GM20000 (cell line): Measurements from ENCODE around the gene QSER1.

ENCODE experiments used
- DNase-seq: peaks from one replicate; pipeline ENCODE4 v3.0.0; 2012; ENCODE audit warnings: low spot score
- TF ChIP-seq, protein P1 (sequence below): IDR thresholded peaks from 2 replicates; pipeline ENCODE4 v1.5.1; 2012; ENCODE audit warnings: mild to moderate bottlenecking, control low read depth; ENCODE audit errors: extremely low read depth, missing control alignments

The QSER1 gene

DNA sequence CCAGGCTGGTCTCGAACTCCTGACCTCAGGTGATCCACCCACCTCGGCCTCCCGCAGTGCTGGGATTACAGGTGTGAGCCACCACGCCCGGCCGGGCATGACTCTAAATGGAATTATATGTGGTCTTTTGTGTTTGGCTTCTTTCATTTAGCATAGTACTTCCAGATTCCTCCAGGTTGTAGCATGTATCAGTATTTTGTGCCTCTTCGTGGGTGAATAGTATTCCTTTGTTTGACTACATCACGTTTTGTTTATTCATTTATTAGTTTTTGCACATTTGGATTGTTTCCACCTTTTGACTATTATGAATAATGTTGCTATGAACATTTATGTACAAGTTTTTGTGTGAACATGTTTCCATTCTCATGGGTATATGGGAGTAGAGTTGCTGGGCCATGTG lies 24.4 kb downstream of the QSER1 start:
- DNase-seq = no peak
- TF ChIP-seq, protein P1, sequence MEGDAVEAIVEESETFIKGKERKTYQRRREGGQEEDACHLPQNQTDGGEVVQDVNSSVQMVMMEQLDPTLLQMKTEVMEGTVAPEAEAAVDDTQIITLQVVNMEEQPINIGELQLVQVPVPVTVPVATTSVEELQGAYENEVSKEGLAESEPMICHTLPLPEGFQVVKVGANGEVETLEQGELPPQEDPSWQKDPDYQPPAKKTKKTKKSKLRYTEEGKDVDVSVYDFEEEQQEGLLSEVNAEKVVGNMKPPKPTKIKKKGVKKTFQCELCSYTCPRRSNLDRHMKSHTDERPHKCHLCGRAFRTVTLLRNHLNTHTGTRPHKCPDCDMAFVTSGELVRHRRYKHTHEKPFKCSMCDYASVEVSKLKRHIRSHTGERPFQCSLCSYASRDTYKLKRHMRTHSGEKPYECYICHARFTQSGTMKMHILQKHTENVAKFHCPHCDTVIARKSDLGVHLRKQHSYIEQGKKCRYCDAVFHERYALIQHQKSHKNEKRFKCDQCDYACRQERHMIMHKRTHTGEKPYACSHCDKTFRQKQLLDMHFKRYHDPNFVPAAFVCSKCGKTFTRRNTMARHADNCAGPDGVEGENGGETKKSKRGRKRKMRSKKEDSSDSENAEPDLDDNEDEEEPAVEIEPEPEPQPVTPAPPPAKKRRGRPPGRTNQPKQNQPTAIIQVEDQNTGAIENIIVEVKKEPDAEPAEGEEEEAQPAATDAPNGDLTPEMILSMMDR = no peak

DNA sequence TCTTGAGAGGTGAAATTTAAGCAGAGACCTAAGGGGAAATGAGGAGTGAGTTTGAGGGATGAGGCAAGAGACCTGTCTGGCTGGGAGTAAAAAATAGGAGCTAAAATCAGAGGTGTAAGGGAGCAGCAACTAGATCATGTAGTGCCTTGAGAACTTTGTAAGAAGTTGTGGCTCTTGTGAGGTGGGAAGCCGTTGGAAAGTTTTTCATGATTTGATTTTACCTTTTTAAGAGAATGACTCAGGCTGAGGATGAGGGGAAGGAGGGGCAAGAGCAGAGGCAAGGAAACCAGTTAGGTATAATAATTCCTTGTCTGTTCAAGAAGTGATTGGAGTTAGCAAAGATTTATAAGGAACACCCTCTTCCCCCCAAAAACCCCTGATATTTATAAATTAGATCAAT lies 25.8 kb downstream of the QSER1 start:
- DNase-seq = no peak

GRCh38 chr11:32919338-32919737 lies 26.7 kb downstream of the QSER1 start:
- no peak for DNase-seq
- TF ChIP-seq, protein P1 = no peak

More for the DNA sequence above, 25.8 kb downstream of the QSER1 start:
- TF ChIP-seq, protein P1 = no peak

DNA sequence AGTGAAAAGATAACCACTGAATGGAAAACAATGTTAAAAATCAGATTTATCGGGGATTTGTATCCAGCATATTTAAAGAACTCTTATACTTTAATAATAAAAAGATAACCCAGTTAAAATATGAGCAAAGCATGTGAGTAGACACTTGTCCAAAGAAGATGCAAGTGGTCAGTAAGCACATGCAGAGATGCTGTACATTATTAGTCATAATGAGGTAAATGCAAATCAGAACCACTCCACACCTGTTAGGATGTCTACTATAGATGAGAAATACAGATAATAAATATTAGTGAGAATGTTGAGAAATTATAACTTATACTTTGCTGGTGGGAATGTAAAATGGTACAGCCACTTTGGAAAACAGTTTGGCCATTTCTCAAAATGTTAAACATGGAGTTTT lies 28.0 kb downstream of the QSER1 start:
- DNase-seq = no peak
- TF ChIP-seq, protein P1 = no peak

- TF ChIP-seq, protein P1 = no peak
- DNase-seq = no peak
Observed at GRCh38 chr11:32921204-32921603, 28.6 kb downstream of the QSER1 start.

GRCh38 chr11:32931606-32932005 lies 39.0 kb downstream of the QSER1 start:
- TF ChIP-seq, protein P1 = no peak
- DNase-seq = no peak

GRCh38 chr11:32932196-32932595 lies 39.6 kb downstream of the QSER1 start:
- no peak for DNase-seq
- TF ChIP-seq, protein P1 = no peak
